OCI-LY1 (cell line): ENCODE results near the gene ADO.

Experiments
- H2AFZ ChIP-seq: fragments of 200-600 bp; sonication (generic), shearing (Covaris generic); 2 replicates; pipeline ENCODE4 v1.6.0; 2014; ENCODE audit warnings: antibody characterized with exemption, mild to moderate bottlenecking, low read length
- H3F3A ChIP-seq: fragments of 200-600 bp; sonication (generic), shearing (Covaris generic); 2 replicates; pipeline ENCODE4 v1.6.0; 2014; ENCODE audit warnings: mild to moderate bottlenecking, antibody characterized with exemption, low read length, moderate library complexity; ENCODE audit not compliant: insufficient read depth
- H3K27ac ChIP-seq: fragments of 200-600 bp; sonication (generic); 2 replicates; pipeline ENCODE4 v1.5.1; 2014; ENCODE audit warnings: low read length, mixed run types, mild to moderate bottlenecking, low read depth; ENCODE audit not compliant: poor library complexity, severe bottlenecking
- H3K27me3 ChIP-seq: fragments of 200-600 bp; sonication (generic); 2 replicates; pipeline ENCODE4 v1.6.0; 2014; ENCODE audit warnings: antibody characterized with exemption, mild to moderate bottlenecking, low read length, moderate library complexity; ENCODE audit not compliant: insufficient read depth
- H3K36me3 ChIP-seq: fragments of 200-600 bp; sonication (generic); 2 replicates; pipeline ENCODE4 v1.6.1; 2014; ENCODE audit warnings: mild to moderate bottlenecking, antibody characterized with exemption, low read length, moderate library complexity, mixed read lengths; ENCODE audit not compliant: insufficient read depth
- H3K4me1 ChIP-seq: fragments of 200-600 bp; sonication (generic); 2 replicates; pipeline ENCODE4 v1.5.1; 2014; ENCODE audit warnings: mild to moderate bottlenecking, low read length, moderate library complexity; ENCODE audit not compliant: insufficient read depth, severe bottlenecking
- H3K4me2 ChIP-seq: fragments of 200-600 bp; sonication (generic), shearing (Covaris generic); 2 replicates; pipeline ENCODE4 v1.6.1; 2014; ENCODE audit warnings: low read length
- H3K4me3 ChIP-seq: fragments of 200-600 bp; sonication (generic); 2 replicates; pipeline ENCODE4 v1.5.1; 2014; ENCODE audit warnings: low read length, low read depth, mild to moderate bottlenecking, mixed read lengths; ENCODE audit not compliant: poor library complexity, severe bottlenecking
- H3K79me2 ChIP-seq: fragments of 200-600 bp; shearing (Covaris generic); 2 replicates; pipeline ENCODE4 v1.6.1; 2016; ENCODE audit warnings: mixed run types, low read length, mixed read lengths; ENCODE audit not compliant: insufficient read depth
- H3K9ac ChIP-seq: fragments of 200-600 bp; sonication (generic), shearing (Covaris generic); 2 replicates; pipeline ENCODE4 v1.6.1; 2014; ENCODE audit warnings: mild to moderate bottlenecking, low read length, mixed read lengths
- H3K9me2 ChIP-seq: fragments of 200-600 bp; sonication (generic), shearing (Covaris generic); 2 replicates; pipeline ENCODE4 v1.6.1; 2014; ENCODE audit warnings: low read depth, mild to moderate bottlenecking, low read length, mixed read lengths
- H3K9me3 ChIP-seq: fragments of 200-600 bp; shearing (Covaris generic); 2 replicates; pipeline ENCODE4 v1.6.1; 2014; ENCODE audit warnings: low read length, mixed read lengths
- H4K20me1 ChIP-seq: fragments of 200-600 bp; sonication (generic), shearing (Covaris generic); 2 replicates; pipeline ENCODE4 v1.6.0; 2016; ENCODE audit warnings: mild to moderate bottlenecking, low read length; ENCODE audit not compliant: insufficient read depth
- EZH2 ChIP-seq: fragments of 200-600 bp; sonication (generic), shearing (Covaris generic); IDR thresholded peaks from 2 replicates; pipeline ENCODE4 v1.8.0; 2017; ENCODE audit warnings: borderline replicate concordance, mixed run types, mild to moderate bottlenecking, antibody characterized with exemption, low read length, moderate library complexity, mixed read lengths
- TF ChIP-seq, protein P1 (sequence below): fragments of 200-600 bp; sonication (generic), shearing (Covaris generic); IDR thresholded peaks from 2 replicates; pipeline ENCODE4 v1.5.1; 2017; ENCODE audit warnings: mild to moderate bottlenecking, antibody characterized with exemption, low read length, moderate library complexity, mixed read lengths

The ADO gene

DNA sequence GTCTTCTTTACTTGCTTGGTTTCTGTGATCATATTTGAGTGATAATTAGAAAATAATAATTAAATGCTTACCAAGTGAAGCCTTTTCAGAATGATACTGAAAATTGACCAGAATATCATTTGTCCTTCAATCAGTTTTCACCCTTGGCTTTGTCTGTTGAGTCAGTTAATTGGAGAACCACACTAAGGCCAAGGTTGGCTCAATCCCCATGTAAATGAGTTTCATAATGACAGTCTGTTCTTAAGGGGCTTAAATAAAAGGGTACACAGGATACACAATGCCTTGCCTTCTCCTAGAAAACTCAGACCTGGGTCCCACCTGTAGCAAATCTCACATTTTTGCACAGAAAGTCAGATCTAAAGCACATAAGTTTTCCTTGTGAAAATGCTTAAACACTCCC lies 42.9 kb downstream of the ADO start:
- no peaks in the 10 kb centered on the region for H4K20me1 ChIP-seq
- H3K27me3 ChIP-seq = no peaks in the 10 kb centered on the region
- H3K27ac ChIP-seq = no peak overlapping the region
- no peak overlapping the region for H2AFZ ChIP-seq
- no peak overlapping the region for H3K4me3 ChIP-seq
- no peaks in the 10 kb centered on the region for H3F3A ChIP-seq
- no peaks in the 10 kb centered on the region for H3K4me1 ChIP-seq
- H3K4me2 ChIP-seq = no peak overlapping the region
- no peaks in the 10 kb centered on the region for H3K36me3 ChIP-seq
- H3K79me2 ChIP-seq = no peaks in the 10 kb centered on the region
- no peak overlapping the region for H3K9ac ChIP-seq
- H3K9me2 ChIP-seq = no peaks in the 10 kb centered on the region
- peaks cover 6% of the 10 kb centered on the region; the same call in 1 of the 2 replicates for H3K9me3 ChIP-seq
- TF ChIP-seq, protein P1, sequence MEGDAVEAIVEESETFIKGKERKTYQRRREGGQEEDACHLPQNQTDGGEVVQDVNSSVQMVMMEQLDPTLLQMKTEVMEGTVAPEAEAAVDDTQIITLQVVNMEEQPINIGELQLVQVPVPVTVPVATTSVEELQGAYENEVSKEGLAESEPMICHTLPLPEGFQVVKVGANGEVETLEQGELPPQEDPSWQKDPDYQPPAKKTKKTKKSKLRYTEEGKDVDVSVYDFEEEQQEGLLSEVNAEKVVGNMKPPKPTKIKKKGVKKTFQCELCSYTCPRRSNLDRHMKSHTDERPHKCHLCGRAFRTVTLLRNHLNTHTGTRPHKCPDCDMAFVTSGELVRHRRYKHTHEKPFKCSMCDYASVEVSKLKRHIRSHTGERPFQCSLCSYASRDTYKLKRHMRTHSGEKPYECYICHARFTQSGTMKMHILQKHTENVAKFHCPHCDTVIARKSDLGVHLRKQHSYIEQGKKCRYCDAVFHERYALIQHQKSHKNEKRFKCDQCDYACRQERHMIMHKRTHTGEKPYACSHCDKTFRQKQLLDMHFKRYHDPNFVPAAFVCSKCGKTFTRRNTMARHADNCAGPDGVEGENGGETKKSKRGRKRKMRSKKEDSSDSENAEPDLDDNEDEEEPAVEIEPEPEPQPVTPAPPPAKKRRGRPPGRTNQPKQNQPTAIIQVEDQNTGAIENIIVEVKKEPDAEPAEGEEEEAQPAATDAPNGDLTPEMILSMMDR = no peak
- no peak for TF ChIP-seq EZH2

DNA sequence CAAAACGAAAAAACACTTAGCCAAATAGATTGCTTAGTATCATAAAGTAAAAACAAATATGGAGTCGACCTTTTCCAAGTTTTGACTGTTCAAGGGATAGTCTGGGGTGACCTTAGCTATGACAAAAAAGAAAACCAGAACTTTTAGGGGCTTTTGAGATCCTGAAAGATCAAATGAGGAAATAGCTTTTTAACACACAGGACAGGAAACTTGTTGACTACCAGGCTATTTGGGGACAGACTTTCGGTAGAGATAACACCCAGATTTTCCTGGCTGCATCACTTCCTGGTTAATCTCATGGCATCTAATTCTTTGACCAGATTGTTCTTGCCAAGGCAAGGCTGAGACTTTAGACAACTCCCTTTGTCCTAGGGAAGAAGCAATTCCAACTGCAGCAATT lies 46.1 kb downstream of the ADO start:
- Histone ChIP-seq H3K4me2 (no peak overlapping the region), H3F3A (no peaks in the 10 kb centered on the region)

DNA sequence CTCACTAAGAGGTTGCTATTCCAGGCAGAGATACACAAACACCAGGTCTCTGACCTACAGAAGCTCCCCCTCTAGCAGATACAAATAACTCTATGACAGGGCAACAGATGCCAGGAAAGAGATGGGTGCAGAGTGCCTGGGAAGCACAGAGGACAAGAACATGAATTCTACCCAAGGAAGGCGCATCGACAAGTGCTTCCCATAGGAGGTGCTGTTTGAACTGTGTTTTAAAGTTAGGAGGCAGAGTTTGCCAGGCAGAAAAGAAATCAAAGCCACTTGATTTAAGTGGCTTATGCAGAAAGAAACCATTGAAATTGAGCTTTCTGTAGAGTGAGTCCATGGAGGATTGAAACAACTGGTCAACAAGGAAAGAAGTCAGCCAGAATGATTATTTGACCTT lies 46.9 kb downstream of the ADO start:
- Histone ChIP-seq H3K9me2 (no peaks in the 10 kb centered on the region), H3K4me1 (no peaks in the 10 kb centered on the region), H3K36me3 (no peaks in the 10 kb centered on the region), H3K9ac (no peak overlapping the region), H3K27ac (no peak overlapping the region), H3K4me3 (no peak overlapping the region), H3K9me3 (peaks cover 6% of the 10 kb centered on the region; the same call in 1 of the 2 replicates), H3K79me2 (no peaks in the 10 kb centered on the region), H2AFZ (no peak overlapping the region), H3F3A (no peaks in the 10 kb centered on the region), H4K20me1 (no peaks in the 10 kb centered on the region), H3K4me2 (no peak overlapping the region), H3K27me3 (no peaks in the 10 kb centered on the region)
- TF ChIP-seq EZH2 = no peak
- TF ChIP-seq, protein P1 = peak; percentile 40; the same call in 1 of the 2 replicates

More for the DNA sequence above, 46.1 kb downstream of the ADO start:
- Histone ChIP-seq H4K20me1 (no peaks in the 10 kb centered on the region), H3K27me3 (no peaks in the 10 kb centered on the region), H3K79me2 (no peaks in the 10 kb centered on the region), H3K9me3 (peaks cover 6% of the 10 kb centered on the region; the same call in 1 of the 2 replicates), H3K9me2 (no peaks in the 10 kb centered on the region), H3K27ac (no peak overlapping the region), H2AFZ (no peak overlapping the region), H3K4me1 (no peaks in the 10 kb centered on the region), H3K4me3 (no peak overlapping the region), H3K9ac (no peak overlapping the region), H3K36me3 (no peaks in the 10 kb centered on the region)
- TF ChIP-seq, protein P1 = no peak
- TF ChIP-seq EZH2 = no peak
